CD14-positive monocyte (primary cell): ENCODE data around the gene PYCARD. TPM values are rescaled to one million over a fixed set of nuclear protein-coding genes. Genes with fewer than 3 reads are reported as not detected.
A peak's percentile ranks its signal among the peaks of the same experiment; 100 is the strongest.
"Not testable (repeated sequence)": the region's sequence is repeated elsewhere in the genome, so short reads cannot be mapped to it uniquely, and the experiment has no call there.

Experiments used
- DNase-seq, 3 donors: peaks; one replicate each; pipeline ENCODE4 v3.0.0-alpha.2; 2011 to 2022
- H2AFZ ChIP-seq: 2 replicates; pipeline ENCODE4 v1.6.0; 2012; ENCODE audit warnings: mild to moderate bottlenecking, low read depth, low read length, inconsistent platforms; ENCODE audit not compliant: insufficient read depth, poor library complexity, severe bottlenecking
- H3K27ac ChIP-seq, 2 donors: 1 replicate in 1 of 2; 2 replicates in 1 of 2; pipeline ENCODE4 v1.5.1; 2012 to 2013; ENCODE audit warnings: low read length in 2 of 2, control low read depth in 1 of 2, inconsistent platforms in 1 of 2, low read depth in 1 of 2, mild to moderate bottlenecking in 1 of 2
- H3K27me3 ChIP-seq, 2 donors: one replicate each; pipeline versions ENCODE4 v1.6.0 to v1.6.1; 2011 to 2013; ENCODE audit warnings: low read length in 2 of 2; ENCODE audit not compliant: control insufficient read depth in 2 of 2, insufficient read depth in 2 of 2
- H3K36me3 ChIP-seq, 2 donors: replicated peaks in 1 of 2; 1 replicate in 1 of 2; 2 replicates in 1 of 2; pipeline versions ENCODE4 v1.5.1 to v1.6.1; 2012 to 2013; ENCODE audit warnings: low read length in 2 of 2, control low read depth in 1 of 2, inconsistent platforms in 1 of 2, mild to moderate bottlenecking in 1 of 2; ENCODE audit not compliant: insufficient read depth in 2 of 2, control insufficient read depth in 1 of 2
- H3K4me1 ChIP-seq, 2 donors: 1 replicate in 1 of 2; 2 replicates in 1 of 2; pipeline versions ENCODE4 v1.5.1 to v1.6.1; 2012 to 2013; ENCODE audit warnings: low read length in 2 of 2, control low read depth in 1 of 2, inconsistent platforms in 1 of 2, mild to moderate bottlenecking in 1 of 2, moderate library complexity in 1 of 2; ENCODE audit not compliant: insufficient read depth in 2 of 2, control insufficient read depth in 1 of 2
- H3K4me2 ChIP-seq: replicated peaks from 2 replicates; pipeline ENCODE3; 2012; ENCODE audit warnings: low read length, moderate library complexity, mild to moderate bottlenecking; ENCODE audit not compliant: poor library complexity, severe bottlenecking; ENCODE audit errors: extremely low read depth
- H3K4me3 ChIP-seq, 3 experiments: fragments of 200-600 bp in 1 of 3; sonication (generic) in 1 of 3; replicated peaks in 1 of 3; 1 replicate in 2 of 3; 2 replicates in 1 of 3; pipeline ENCODE4 v1.5.1; 2011 to 2013; ENCODE audit warnings: low read length in 3 of 3, mild to moderate bottlenecking in 3 of 3, control low read depth in 2 of 3, low read depth in 2 of 3, inconsistent platforms in 1 of 3, moderate library complexity in 1 of 3
- H3K79me2 ChIP-seq: 2 replicates; pipeline ENCODE4 v1.6.0; 2012; ENCODE audit warnings: mild to moderate bottlenecking, control low read depth, inconsistent platforms, low read length, moderate library complexity; ENCODE audit not compliant: insufficient read depth
- H3K9ac ChIP-seq: 2 replicates; pipeline ENCODE4 v1.6.0; 2017; ENCODE audit warnings: low read length, mild to moderate bottlenecking; ENCODE audit not compliant: insufficient read depth, poor library complexity, severe bottlenecking
- H3K9me3 ChIP-seq, 2 donors: replicated peaks in 1 of 2; 1 replicate in 1 of 2; 2 replicates in 1 of 2; pipeline versions ENCODE4 v1.5.1 to v1.6.1; 2012 to 2013; ENCODE audit warnings: low read length in 2 of 2, control low read depth in 1 of 2; ENCODE audit not compliant: control insufficient read depth in 1 of 2, insufficient read depth in 1 of 2
- H4K20me1 ChIP-seq: 2 replicates; pipeline ENCODE4 v1.6.0; 2012; ENCODE audit warnings: mild to moderate bottlenecking, low read length, control low read depth, moderate library complexity; ENCODE audit not compliant: insufficient read depth
- H3K27ac Mint-ChIP-seq, 7 donors: one replicate each; pipeline ENCODE4 v1.8.0; 2020; ENCODE audit warnings: mild to moderate bottlenecking in 7 of 7, mixed read lengths in 7 of 7, moderate library complexity in 6 of 7, inconsistent platforms in 2 of 7
- H3K27me3 Mint-ChIP-seq, 3 donors: one replicate each; pipeline ENCODE4 v1.8.0; 2021 to 2022; ENCODE audit warnings: low read depth in 3 of 3, mild to moderate bottlenecking in 3 of 3, mixed read lengths in 3 of 3, moderate library complexity in 3 of 3, inconsistent platforms in 1 of 3
- H3K36me3 Mint-ChIP-seq, 2 donors: one replicate each; pipeline ENCODE4 v1.8.0; 2020; ENCODE audit warnings: mixed read lengths in 2 of 2, inconsistent platforms in 1 of 2, mild to moderate bottlenecking in 1 of 2
- H3K4me1 Mint-ChIP-seq: one replicate; pipeline ENCODE4 v1.8.0; 2020; ENCODE audit warnings: mild to moderate bottlenecking, mixed read lengths
- H3K4me3 Mint-ChIP-seq, 2 donors: one replicate each; pipeline ENCODE4 v1.8.0; 2020; ENCODE audit warnings: mild to moderate bottlenecking in 2 of 2, mixed read lengths in 2 of 2, moderate library complexity in 1 of 2
- H3K9me3 Mint-ChIP-seq, 7 donors: one replicate each; pipeline ENCODE4 v1.8.0; 2020 to 2022; ENCODE audit warnings: mixed read lengths in 7 of 7, mild to moderate bottlenecking in 6 of 7, moderate library complexity in 6 of 7, inconsistent platforms in 2 of 7
- CTCF ChIP-seq: fragments of 200-600 bp; IDR thresholded peaks from one replicate; pipeline ENCODE4 v1.8.0; 2022; ENCODE audit warnings: antibody characterized with exemption, mild to moderate bottlenecking
- WGBS: methylation state at CpG from one replicate; pipeline ENCODE4 v1.1.5; 2013; ENCODE audit warnings: missing lambda C conversion rate; ENCODE audit not compliant: insufficient coverage; 5-methylcytosine and 5-hydroxymethylcytosine counted together
- intact Hi-C, 2 donors: fragments of 100-400 bp; cut with micrococcal nuclease; formaldehyde crosslinking; loops; one replicate each; pipeline versions ENCODE4 v1.15.0 to v1.15.1; 2023
- polyA plus RNA-seq, 3 donors: library from polyadenylated mRNA; depleted of rRNA in 1 of 3; unstranded in 2 of 3; stranded (reverse) in 1 of 3; fragments of 300-500 nt in 2 of 3; fragments of >200 nt in 1 of 3; fragmentation: Illumina TruSeq in 2 of 3; gene quantifications; 1 replicate in 2 of 3; 2 replicates in 1 of 3; pipeline ENCODE4 v1.2.3, GENCODE V29; 2012 to 2021

The PYCARD gene
- polyA plus RNA-seq, 3 donors: 214 to 400 (median 374) TPM

- Histone ChIP-seq H3K4me3 (no peak overlapping the region), H3K27me3 (no peaks in the 10 kb centered on the region), H3K9ac (no peak overlapping the region), H3K36me3 (peaks cover 62 to 82% of the 10 kb centered on the region in 2 donors), H2AFZ (no peak overlapping the region), H3K27ac (peak overlapping the region in 1 of 2 donors; percentile 31), H3K4me1 (peaks cover 38 to 47% of the 10 kb centered on the region in 2 donors), H4K20me1 (peaks cover 100% of the 10 kb centered on the region), H3K9me3 (no peaks in the 10 kb centered on the region), H3K79me2 (peaks cover 80% of the 10 kb centered on the region), H3K4me2 (no peak overlapping the region)
- intact Hi-C loops: no loop called here
- Mint-ChIP-seq H3K9me3 (no peaks in the 10 kb centered on the region), H3K36me3 (peaks cover 56 to 89% of the 10 kb centered on the region in 2 donors), H3K4me3 (no peak overlapping the region), H3K27ac (peak overlapping the region in 4 of 7 donors; percentile 53 to 81 (median 74)), H3K27me3 (peaks cover 0 to 1% (median 0%) of the 10 kb centered on the region in 3 donors), H3K4me1 (peaks cover 52% of the 10 kb centered on the region)
- TF ChIP-seq CTCF: no peak
- 40% methylated on average over 12 of the region's 17 CpGs for WGBS
- DNase-seq: no peak
Measured at GRCh38 chr16:31196324-31197088, 6.1 kb downstream of the PYCARD start.

GRCh38 chr16:31195861-31196260 lies 6.7 kb downstream of the PYCARD start:
- H3K9ac ChIP-seq, H3K4me2 ChIP-seq, H2AFZ ChIP-seq, intact Hi-C loops, H3K27me3 ChIP-seq, H3K4me3 Mint-ChIP-seq, H3K9me3 Mint-ChIP-seq, H3K27me3 Mint-ChIP-seq, H3K9me3 ChIP-seq, DNase-seq, H3K4me3 ChIP-seq: not testable (repeated sequence)
- Histone ChIP-seq H4K20me1 (peaks cover 100% of the 10 kb centered on the region), H3K4me1 (peaks cover 32 to 40% of the 10 kb centered on the region in 2 donors), H3K36me3 (peaks cover 65 to 89% of the 10 kb centered on the region in 2 donors), H3K79me2 (peaks cover 80% of the 10 kb centered on the region), H3K27ac (peak overlapping the region in 1 of 2 donors; percentile 31)
- Mint-ChIP-seq H3K27ac (peak overlapping the region in 2 of 7 donors; percentile 77 to 81), H3K4me1 (peaks cover 45% of the 10 kb centered on the region), H3K36me3 (peaks cover 59 to 89% of the 10 kb centered on the region in 2 donors)
- WGBS: 93% methylated on average over 9 of the region's 11 CpGs
